SK-N-SH (cell line): ENCODE measurements around the gene DCP2. TPM values are rescaled to one million over a fixed set of nuclear protein-coding genes. Genes with fewer than 3 reads are reported as not detected.

Experiments
- CTCF ChIA-PET: fragments of 300-600, 350-600 bp; formaldehyde crosslinking; extraction: SDS; loops from one replicate; lab custom pipeline; 2021; lab: Yijun Ruan, JAX
- POLR2A ChIA-PET: fragments of 350-600 bp; sonication (Branson Sonifier 250); formaldehyde crosslinking; extraction: SDS; loops from one replicate; lab custom pipeline; 2020; ENCODE audit warnings: antibody characterized with exemption, inconsistent platforms; lab: Yijun Ruan, JAX
- DNase-seq: peaks from one replicate; pipeline ENCODE4 v3.0.0; 2012
- H2AFZ ChIP-seq: fragments of 200-600 bp; sonication (generic); 2 replicates; pipeline ENCODE4 v1.8.1; 2016; ENCODE audit warnings: antibody characterized with exemption, mild to moderate bottlenecking, low read depth
- H3F3A ChIP-seq: fragments of 200-600 bp; sonication (generic); replicated peaks from 2 replicates; pipeline ENCODE3; 2016; ENCODE audit warnings: antibody characterized with exemption, mild to moderate bottlenecking; ENCODE audit not compliant: insufficient read depth
- H3K27ac ChIP-seq, 2 experiments: fragments of 200-500 bp in 1 of 2; fragments of 200-600 bp in 1 of 2; sonication (Bioruptor generic) in 1 of 2; sonication (generic), shearing (Covaris generic) in 1 of 2; 2 replicates each; pipeline versions ENCODE4 v1.5.1 to v1.6.1; 2014 to 2016; ENCODE audit warnings: low read depth in 2 of 2, inconsistent platforms in 1 of 2, low read length in 1 of 2, mild to moderate bottlenecking in 1 of 2, mixed read lengths in 1 of 2
- H3K27me3 ChIP-seq: fragments of 200-600 bp; sonication (generic), shearing (Covaris generic); 2 replicates; pipeline ENCODE4 v1.6.1; 2016; ENCODE audit warnings: mixed run types; ENCODE audit not compliant: insufficient read depth
- H3K36me3 ChIP-seq, 2 experiments: fragments of 200-500 bp in 1 of 2; fragments of 200-600 bp in 1 of 2; sonication (Bioruptor generic) in 1 of 2; sonication (generic) in 1 of 2; replicated peaks in 1 of 2; 2 replicates each; pipeline versions ENCODE3 to v1.5.1; 2014 to 2016; ENCODE audit warnings: low read length in 1 of 2, mild to moderate bottlenecking in 1 of 2; ENCODE audit not compliant: insufficient read depth in 2 of 2, control insufficient read depth in 1 of 2
- H3K4me1 ChIP-seq, 2 experiments: fragments of 200-500 bp in 1 of 2; fragments of 200-600 bp in 1 of 2; sonication (Bioruptor generic) in 1 of 2; sonication (generic), shearing (Covaris generic) in 1 of 2; 2 replicates each; pipeline versions ENCODE4 v1.5.1 to v1.6.1; 2014 to 2016; ENCODE audit warnings: low read depth in 1 of 2, low read length in 1 of 2, mixed run types in 1 of 2; ENCODE audit not compliant: insufficient read depth in 2 of 2, control insufficient read depth in 1 of 2
- H3K4me2 ChIP-seq: fragments of 200-600 bp; sonication (generic), shearing (Covaris generic); 2 replicates; pipeline ENCODE4 v1.6.1; 2017; ENCODE audit warnings: mixed run types
- H3K4me3 ChIP-seq, 2 experiments: fragments of 200-500 bp in 1 of 2; fragments of 200-600 bp in 1 of 2; sonication (Bioruptor generic) in 1 of 2; sonication (generic), shearing (Covaris generic) in 1 of 2; 2 replicates each; pipeline versions ENCODE4 v1.5.1 to v1.8.1; 2014 to 2016; ENCODE audit warnings: low read depth in 2 of 2, inconsistent platforms in 1 of 2, low read length in 1 of 2, mild to moderate bottlenecking in 1 of 2, mixed read lengths in 1 of 2, moderate library complexity in 1 of 2
- H3K79me2 ChIP-seq: fragments of 200-600 bp; sonication (generic); 2 replicates; pipeline ENCODE4 v1.8.1; 2017; ENCODE audit warnings: mild to moderate bottlenecking; ENCODE audit not compliant: insufficient read depth
- H3K9ac ChIP-seq: fragments of 200-600 bp; sonication (generic); 2 replicates; pipeline ENCODE4 v1.6.1; 2017; ENCODE audit warnings: mixed run types
- H3K9me2 ChIP-seq: fragments of 200-600 bp; sonication (generic); 2 replicates; pipeline ENCODE4 v1.6.1; 2017; ENCODE audit warnings: mixed run types
- H3K9me3 ChIP-seq: fragments of 200-600 bp; sonication (generic); 2 replicates; pipeline ENCODE4 v1.6.1; 2017; ENCODE audit warnings: mixed run types, mild to moderate bottlenecking, moderate library complexity
- H4K20me1 ChIP-seq: fragments of 200-600 bp; sonication (generic); 2 replicates; pipeline ENCODE4 v1.6.1; 2017; ENCODE audit warnings: mild to moderate bottlenecking, mixed run types; ENCODE audit not compliant: insufficient read depth
- ELF1 ChIP-seq: IDR thresholded peaks from 2 replicates; pipeline ENCODE4 v1.4.0; 2012
- FOXM1 ChIP-seq: IDR thresholded peaks from 2 replicates; pipeline ENCODE4 v1.4.0; 2012; ENCODE audit warnings: low read depth, mild to moderate bottlenecking
- GATA2 ChIP-seq: sonication (generic); formaldehyde crosslinking; IDR thresholded peaks from 2 replicates; pipeline ENCODE4 v1.5.0; 2020; ENCODE audit warnings: mild to moderate bottlenecking, missing genetic modification reagents
- JUND ChIP-seq: IDR thresholded peaks from 2 replicates; pipeline ENCODE4 v1.4.0; 2012
- NFIC ChIP-seq: IDR thresholded peaks from 2 replicates; pipeline ENCODE4 v1.4.0; 2012; ENCODE audit warnings: borderline replicate concordance
- POLR2AphosphoS5 ChIP-seq: IDR thresholded peaks from 2 replicates; pipeline ENCODE4 v1.6.1; 2012; ENCODE audit warnings: low read depth, low read length
- RAD21 ChIP-seq: IDR thresholded peaks from 2 replicates; pipeline ENCODE4 v1.6.1; 2012; ENCODE audit warnings: mild to moderate bottlenecking, low read length
- RFX5 ChIP-seq: IDR thresholded peaks from 2 replicates; pipeline ENCODE4 v1.6.1; 2012; ENCODE audit warnings: mild to moderate bottlenecking, improper control_type of control experiment, low read length
- SMC3 ChIP-seq: IDR thresholded peaks from 2 replicates; pipeline ENCODE4 v1.6.1; 2012; ENCODE audit warnings: low read depth, low read length, improper control_type of control experiment
- TAF1 ChIP-seq: IDR thresholded peaks from 2 replicates; pipeline ENCODE4 v1.6.1; 2012; ENCODE audit warnings: low read depth, mild to moderate bottlenecking, low read length, moderate library complexity, borderline replicate concordance
- TCF12 ChIP-seq: IDR thresholded peaks from 2 replicates; pipeline ENCODE4 v1.4.0; 2012
- TEAD4 ChIP-seq: IDR thresholded peaks from 2 replicates; pipeline ENCODE4 v1.4.0; 2012; ENCODE audit warnings: mild to moderate bottlenecking, borderline replicate concordance; ENCODE audit not compliant: insufficient read depth
- USF2 ChIP-seq: fragments of 150-350 bp; IDR thresholded peaks from 2 replicates; pipeline ENCODE4 v1.6.1; 2017; ENCODE audit warnings: antibody characterized with exemption, low read length, low read depth, borderline replicate concordance
- YY1 ChIP-seq: IDR thresholded peaks from 2 replicates; pipeline ENCODE4 v1.4.0; 2012; ENCODE audit warnings: low read depth, mild to moderate bottlenecking
- ZBTB33 ChIP-seq: IDR thresholded peaks from 2 replicates; pipeline ENCODE4 v1.4.0; 2012; ENCODE audit warnings: low read depth, borderline replicate concordance
- WGBS: methylation state at CpG from one replicate; pipeline ENCODE4 v1.1.6; 2017; ENCODE audit warnings: low lambda C conversion rate; 5-methylcytosine and 5-hydroxymethylcytosine counted together
- polyA plus RNA-seq, 3 experiments: library from polyadenylated mRNA; depleted of rRNA; stranded (reverse); fragments of >200 nt; gene quantifications; 2 replicates each; pipeline ENCODE4 v1.2.3, GENCODE V29; 2012
- TF ChIP-seq, protein P1 (sequence below): fragments of 200-600 bp; sonication (generic); IDR thresholded peaks from 2 replicates; pipeline ENCODE4 v1.6.1; 2017; ENCODE audit warnings: antibody characterized with exemption, mild to moderate bottlenecking, moderate library complexity

Gene DCP2
- polyA plus RNA-seq, 1 of the 3 experiments (the other 2 are of a cell fraction), result 6.0 TPM

- Histone ChIP-seq H3K9ac (no peak overlapping the region), H2AFZ (no peak overlapping the region), H4K20me1 (no peaks in the 10 kb centered on the region), H3K9me3 (no peaks in the 10 kb centered on the region), H3K27ac (no peak overlapping the region), H3K4me1 (peaks cover 24 to 31% of the 10 kb centered on the region in 2 experiments), H3K4me2 (no peak overlapping the region), H3K27me3 (no peaks in the 10 kb centered on the region), H3K9me2 (no peaks in the 10 kb centered on the region), H3K36me3 (no peaks in the 10 kb centered on the region), H3K79me2 (no peaks in the 10 kb centered on the region), H3F3A (peaks cover 6% of the 10 kb centered on the region), H3K4me3 (no peak overlapping the region)
- ChIA-PET POLR2A (no interaction called here), CTCF (interaction anchor here (1.8 to 2.9 kb wide), 2 partner anchors 59 to 275 kb away, joined by 3 to 12 read pairs; no protein-coding TSS in a partner anchor)
- TF ChIP-seq YY1 (no peak), ZBTB33 (no peak), RAD21 (no peak), TEAD4 (no peak), RFX5 (no peak), JUND (no peak), TCF12 (no peak), NFIC (no peak), POLR2AphosphoS5 (no peak), FOXM1 (no peak), TAF1 (no peak), SMC3 (no peak), USF2 (no peak), GATA2 (CRISPR knock-in tag) (no peak), ELF1 (no peak)
- TF ChIP-seq, protein P1, sequence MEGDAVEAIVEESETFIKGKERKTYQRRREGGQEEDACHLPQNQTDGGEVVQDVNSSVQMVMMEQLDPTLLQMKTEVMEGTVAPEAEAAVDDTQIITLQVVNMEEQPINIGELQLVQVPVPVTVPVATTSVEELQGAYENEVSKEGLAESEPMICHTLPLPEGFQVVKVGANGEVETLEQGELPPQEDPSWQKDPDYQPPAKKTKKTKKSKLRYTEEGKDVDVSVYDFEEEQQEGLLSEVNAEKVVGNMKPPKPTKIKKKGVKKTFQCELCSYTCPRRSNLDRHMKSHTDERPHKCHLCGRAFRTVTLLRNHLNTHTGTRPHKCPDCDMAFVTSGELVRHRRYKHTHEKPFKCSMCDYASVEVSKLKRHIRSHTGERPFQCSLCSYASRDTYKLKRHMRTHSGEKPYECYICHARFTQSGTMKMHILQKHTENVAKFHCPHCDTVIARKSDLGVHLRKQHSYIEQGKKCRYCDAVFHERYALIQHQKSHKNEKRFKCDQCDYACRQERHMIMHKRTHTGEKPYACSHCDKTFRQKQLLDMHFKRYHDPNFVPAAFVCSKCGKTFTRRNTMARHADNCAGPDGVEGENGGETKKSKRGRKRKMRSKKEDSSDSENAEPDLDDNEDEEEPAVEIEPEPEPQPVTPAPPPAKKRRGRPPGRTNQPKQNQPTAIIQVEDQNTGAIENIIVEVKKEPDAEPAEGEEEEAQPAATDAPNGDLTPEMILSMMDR, result no peak
- WGBS, result 80% methylated on average over 3 of the region's 11 CpGs
- no peak for DNase-seq
These were observed 78.3 kb downstream of the DCP2 start for GRCh38 chr5:113054899-113055298.
